IMR-90 (cell line): Measurements from ENCODE around the gene KRT86. TPM values are rescaled to one million over a fixed set of nuclear protein-coding genes. Genes with fewer than 3 reads are reported as not detected.

Source experiments
- ATAC-seq: fragments of 200-7000 bp; cut with Tn5 transposase; 2 replicates; pipeline ENCODE4 v1.9.1; 2020; ENCODE audit warnings: low read depth, mild to moderate bottlenecking, moderate library complexity
- BruUV-seq: library from RNA; stranded (reverse); fragments of 400-500 nt; replicated peaks from 2 replicates; lab custom pipeline; 2021; lab: Mats Ljungman, UMichigan
- CTCF ChIA-PET: fragments of 300-600 bp; formaldehyde crosslinking; extraction: SDS; loops from one replicate; lab custom pipeline; 2021; ENCODE audit warnings: antibody characterized with exemption; lab: Yijun Ruan, JAX
- POLR2A ChIA-PET: fragments of 300-600 bp; sonication (Branson Sonifier 250); formaldehyde crosslinking; loops from one replicate; lab custom pipeline; 2022; ENCODE audit warnings: antibody characterized with exemption; ENCODE audit not compliant: unreplicated experiment; lab: Charles Lee
- DNase-seq: peaks from one replicate; pipeline ENCODE4 v3.0.0; 2013
- H2AFZ ChIP-seq: replicated peaks from 2 replicates; pipeline ENCODE3; 2013; ENCODE audit warnings: low read length, mild to moderate bottlenecking; ENCODE audit not compliant: poor library complexity
- H2AK5ac ChIP-seq: 2 replicates; pipeline ENCODE4 v1.6.1; 2013; ENCODE audit warnings: low read depth, low read length, inconsistent platforms
- H2AK9ac ChIP-seq: replicated peaks from 2 replicates; pipeline ENCODE3; 2013; ENCODE audit warnings: mild to moderate bottlenecking, low read depth, low read length, moderate library complexity; ENCODE audit not compliant: poor library complexity
- H2BK120ac ChIP-seq: 2 replicates; pipeline ENCODE4 v1.6.1; 2013; ENCODE audit warnings: low read depth, low read length, inconsistent platforms
- H2BK15ac ChIP-seq: 3 replicates; pipeline ENCODE4 v1.6.1; 2013; ENCODE audit warnings: low read depth, low read length, inconsistent platforms
- H2BK20ac ChIP-seq: 2 replicates; pipeline ENCODE4 v1.6.1; 2013; ENCODE audit warnings: low read depth, mild to moderate bottlenecking, inconsistent platforms, low read length, moderate library complexity
- H2BK5ac ChIP-seq: 2 replicates; pipeline ENCODE4 v1.6.1; 2013; ENCODE audit warnings: mild to moderate bottlenecking, low read depth, low read length, inconsistent platforms; ENCODE audit not compliant: poor library complexity, severe bottlenecking
- H3K14ac ChIP-seq: replicated peaks from 2 replicates; pipeline ENCODE4 v1.6.1; 2013; ENCODE audit warnings: low read depth, low read length, inconsistent platforms
- H3K18ac ChIP-seq: 2 replicates; pipeline ENCODE4 v1.6.1; 2013; ENCODE audit warnings: low read depth, low read length, control low read depth
- H3K23ac ChIP-seq: 2 replicates; pipeline ENCODE4 v1.6.1; 2013; ENCODE audit warnings: low read depth, low read length, inconsistent platforms
- H3K27ac ChIP-seq: 2 replicates; pipeline ENCODE4 v1.5.1; 2013; ENCODE audit warnings: mild to moderate bottlenecking, control low read depth, low read length; ENCODE audit not compliant: insufficient read depth
- H3K27me3 ChIP-seq: 2 replicates; pipeline ENCODE4 v1.6.1; 2013; ENCODE audit warnings: low read length; ENCODE audit not compliant: control insufficient read depth, insufficient read depth
- H3K36me3 ChIP-seq: 2 replicates; pipeline ENCODE4 v1.6.1; 2013; ENCODE audit warnings: low read length, mixed read lengths; ENCODE audit not compliant: control insufficient read depth, insufficient read depth
- H3K4ac ChIP-seq: 2 replicates; pipeline ENCODE4 v1.6.1; 2013; ENCODE audit warnings: low read depth, low read length, inconsistent platforms
- H3K4me1 ChIP-seq: 2 replicates; pipeline ENCODE4 v1.6.1; 2013; ENCODE audit warnings: low read length, mixed read lengths; ENCODE audit not compliant: control insufficient read depth, insufficient read depth
- H3K4me2 ChIP-seq: 2 replicates; pipeline ENCODE4 v1.6.1; 2013; ENCODE audit warnings: low read depth, mild to moderate bottlenecking, control low read depth, low read length, moderate library complexity
- H3K4me3 ChIP-seq: 2 replicates; pipeline ENCODE4 v1.5.1; 2013; ENCODE audit warnings: low read depth, mild to moderate bottlenecking, control low read depth, low read length, moderate library complexity; ENCODE audit not compliant: insufficient read depth
- H3K56ac ChIP-seq: 2 replicates; pipeline ENCODE4 v1.6.1; 2013; ENCODE audit warnings: low read length, inconsistent platforms; ENCODE audit not compliant: insufficient read depth; ENCODE audit errors: extremely low read depth
- H3K79me1 ChIP-seq, 2 experiments: 2 replicates each; pipeline ENCODE4 v1.6.1; 2013; ENCODE audit warnings: low read length in 2 of 2, inconsistent platforms in 1 of 2, low read depth in 1 of 2
- H3K9ac ChIP-seq: 2 replicates; pipeline ENCODE4 v1.6.1; 2013; ENCODE audit warnings: low read depth, low read length, control low read depth
- H3K9me1 ChIP-seq: 2 replicates; pipeline ENCODE4 v1.6.1; 2013; ENCODE audit warnings: low read length, inconsistent platforms; ENCODE audit not compliant: insufficient read depth
- H3K9me3 ChIP-seq: 2 replicates; pipeline ENCODE4 v1.6.1; 2013; ENCODE audit warnings: low read length; ENCODE audit not compliant: control insufficient read depth, insufficient read depth
- H4K20me1 ChIP-seq: 2 replicates; pipeline ENCODE4 v1.6.1; 2013; ENCODE audit warnings: low read length, inconsistent platforms; ENCODE audit not compliant: insufficient read depth
- H4K5ac ChIP-seq: 2 replicates; pipeline ENCODE4 v1.6.1; 2013; ENCODE audit warnings: mild to moderate bottlenecking, low read depth, low read length, control low read depth
- H4K8ac ChIP-seq, 2 experiments: 2 replicates each; pipeline ENCODE4 v1.6.1; 2013; ENCODE audit warnings: low read depth in 2 of 2, low read length in 2 of 2, control low read depth in 1 of 2, inconsistent platforms in 1 of 2
- H4K91ac ChIP-seq: 2 replicates; pipeline ENCODE4 v1.6.1; 2013; ENCODE audit warnings: low read depth, low read length, inconsistent platforms; ENCODE audit not compliant: insufficient read depth
- MAFK ChIP-seq: IDR thresholded peaks from 2 replicates; pipeline ENCODE4 v1.6.1; 2012; ENCODE audit warnings: low read depth, low read length, improper control_type of control experiment
- NFE2L2 ChIP-seq: fragments of 150-350 bp; IDR thresholded peaks from 2 replicates; pipeline ENCODE4 v1.6.1; 2016; ENCODE audit warnings: low read depth, mild to moderate bottlenecking, low read length
- RFX5 ChIP-seq: IDR thresholded peaks from 2 replicates; pipeline ENCODE4 v1.8.0; 2012; ENCODE audit warnings: low read depth, mild to moderate bottlenecking, low read length, moderate library complexity
- WGBS, 2 experiments: methylation state at CpG; one replicate each; pipeline versions ENCODE4 v1.1.5 to v1.1.7; 2013; ENCODE audit warnings: missing lambda C conversion rate in 2 of 2; ENCODE audit not compliant: insufficient read length in 1 of 2; ENCODE audit errors: extremely low coverage in 2 of 2; 5-methylcytosine and 5-hydroxymethylcytosine counted together
- dilution Hi-C: fragments of 300-500 bp; cut with HindIII; formaldehyde crosslinking; loops from one replicate; pipeline ENCODE4 v1.14.3; 2018; ENCODE audit warnings: low sequenced_read_pairs; ENCODE audit not compliant: unreplicated experiment
- in situ Hi-C: fragments of 300-500 bp; cut with MboI; formaldehyde crosslinking; loops from 3 replicates; pipeline ENCODE4 v1.14.3; 2019; ENCODE audit warnings: low sequenced_read_pairs, inconsistent platforms, mixed read lengths
- intact Hi-C: fragments of 100-400 bp; cut with micrococcal nuclease; formaldehyde crosslinking; loops from 2 replicates; pipeline ENCODE4 v1.10.0; 2022
- polyA plus RNA-seq, 3 experiments: library from polyadenylated mRNA; depleted of rRNA; stranded (reverse); fragments of >200 nt; gene quantifications; 2 replicates each; pipeline ENCODE4 v1.2.3, GENCODE V29; 2012; ENCODE audit warnings: low replicate concordance in 1 of 3
- total RNA-seq: library from RNA; depleted of rRNA; stranded (reverse); fragments of >200 nt; gene quantifications from 2 replicates; pipeline ENCODE4 v1.2.3, GENCODE V29; 2012

The KRT86 gene
- total and polyA plus RNA-seq, 2 of the 4 experiments (the other 2 are of a cell fraction), result not detected

GRCh38 chr12:52266514-52266913 lies 7.9 kb upstream of the KRT86 start:
- BruUV-seq, result no TSS peak
- WGBS, 2 experiments, result 40% methylated on average over 2 of the region's 2 CpGs; no CpG with 5 or more reads in 1 of the 2 experiments

More at GRCh38 chr12:52266514-52266913, 7.9 kb upstream of the KRT86 start:
- peaks cover 2% of the 10 kb centered on the region; the same call in 1 of the 2 replicates for H3K9me3 ChIP-seq
- H4K5ac ChIP-seq, result no peak overlapping the region
- H4K91ac ChIP-seq, result no peak overlapping the region
- no peak overlapping the region for H3K23ac ChIP-seq
- H3K4me1 ChIP-seq, result peaks cover 4% of the 10 kb centered on the region
- H3K4ac ChIP-seq, result no peak overlapping the region
- TF ChIP-seq RFX5, result no peak
- no peak for TF ChIP-seq NFE2L2
- TF ChIP-seq MAFK, result no peak
- H3K56ac ChIP-seq, result no peak overlapping the region
- dilution Hi-C loops (no loop called here), intact Hi-C loops (no loop called here), in situ Hi-C loops (no loop called here)
- DNase-seq (no peak), ATAC-seq (no peak)
- H4K20me1 ChIP-seq, result no peaks in the 10 kb centered on the region
- no peak overlapping the region for H3K9ac ChIP-seq
- no peaks in the 10 kb centered on the region for H3K79me1 ChIP-seq
- peaks cover 14% of the 10 kb centered on the region for H3K27me3 ChIP-seq
- no peaks in the 10 kb centered on the region for H3K36me3 ChIP-seq
- no peak overlapping the region for H2BK15ac ChIP-seq
- no peak overlapping the region for H2BK120ac ChIP-seq
- no peak overlapping the region for H3K18ac ChIP-seq
- no peak overlapping the region for H4K8ac ChIP-seq
- peaks cover 3% of the 10 kb centered on the region for H3K9me1 ChIP-seq
- POLR2A ChIA-PET, result no interaction called here
- no peak overlapping the region for H3K4me2 ChIP-seq
- H3K27ac ChIP-seq, result no peak overlapping the region
- H2AK9ac ChIP-seq, result no peak overlapping the region
- CTCF ChIA-PET, result interaction anchor here (3.3 kb wide), 1 partner anchor 13 kb away, joined by 14 read pairs; no protein-coding TSS in a partner anchor
- no peak overlapping the region for H2BK20ac ChIP-seq
- H2AK5ac ChIP-seq, result no peak overlapping the region
- no peak overlapping the region for H3K4me3 ChIP-seq
- no peak overlapping the region for H2BK5ac ChIP-seq
- H2AFZ ChIP-seq, result no peak overlapping the region
- no peak overlapping the region for H3K14ac ChIP-seq
